Smooth muscle cell of the brain vasculature (primary cell): ENCODE results near the gene CLIC5.

Experiments
- DNase-seq: peaks from one replicate; pipeline ENCODE4 v3.0.0-alpha.2; 2012; ENCODE audit warnings: low read depth, low spot score

Gene CLIC5

DNA sequence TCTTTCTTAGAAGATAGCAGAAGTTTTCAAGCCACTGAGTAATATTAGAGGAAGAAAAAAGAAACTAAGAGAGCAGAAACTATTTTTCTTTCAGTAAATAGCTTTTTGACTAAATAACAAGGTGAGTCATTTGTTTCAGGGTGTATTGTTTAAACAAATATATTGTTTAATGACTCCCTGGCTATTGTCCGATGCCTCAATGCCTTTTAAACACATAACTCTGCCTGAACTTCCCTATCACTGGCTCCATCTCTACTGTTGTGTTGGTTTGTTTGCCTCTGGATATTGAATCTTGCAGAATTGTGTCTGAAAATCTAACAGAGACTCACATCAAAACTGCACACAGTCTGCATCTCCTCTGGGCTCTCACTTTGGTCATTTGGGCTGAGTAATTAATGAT, 19.6 kb upstream of the CLIC5 start:
- no peak for DNase-seq

DNA sequence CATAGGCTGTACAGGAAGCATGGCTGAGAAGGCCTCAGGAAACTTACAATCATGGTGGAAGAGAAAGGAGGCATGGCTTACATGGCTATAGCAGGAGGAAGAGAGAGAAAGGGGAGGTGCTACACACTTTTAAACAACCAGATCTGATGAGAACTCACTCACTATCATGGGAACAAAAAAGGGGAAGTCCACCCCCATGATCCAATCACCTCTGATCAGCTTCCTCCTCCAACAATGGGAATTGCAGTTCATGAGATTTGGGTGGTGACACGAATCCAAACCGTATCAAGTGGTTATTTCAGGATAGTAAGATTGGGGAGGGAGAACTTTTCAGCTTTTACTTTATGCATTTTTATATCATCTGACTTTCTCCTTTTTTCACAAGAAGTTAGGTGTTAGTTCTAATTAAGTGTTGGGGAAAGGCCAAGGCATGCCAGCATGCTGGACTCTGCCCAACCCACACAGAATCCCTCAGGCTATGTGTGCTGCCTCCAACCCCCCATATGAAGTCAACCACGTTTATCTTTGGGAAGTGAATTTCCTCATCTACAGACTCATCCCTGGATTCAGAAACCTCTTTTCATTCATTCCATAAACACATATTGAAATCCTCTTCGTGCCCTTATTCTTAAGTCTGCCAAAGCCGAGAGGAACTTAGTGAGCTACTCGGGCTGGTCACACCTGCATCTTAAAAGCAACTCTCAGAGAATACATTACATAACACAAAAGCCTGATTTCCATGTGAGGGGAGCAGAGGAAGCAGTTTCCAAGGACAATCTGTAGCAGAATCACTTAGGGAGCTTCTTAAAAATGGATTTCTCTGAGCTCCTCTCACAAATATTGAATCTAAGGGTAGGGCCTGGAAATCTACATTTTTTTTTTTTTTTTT, 16.7 kb upstream of the CLIC5 start:
- DNase-seq = no peak

DNA sequence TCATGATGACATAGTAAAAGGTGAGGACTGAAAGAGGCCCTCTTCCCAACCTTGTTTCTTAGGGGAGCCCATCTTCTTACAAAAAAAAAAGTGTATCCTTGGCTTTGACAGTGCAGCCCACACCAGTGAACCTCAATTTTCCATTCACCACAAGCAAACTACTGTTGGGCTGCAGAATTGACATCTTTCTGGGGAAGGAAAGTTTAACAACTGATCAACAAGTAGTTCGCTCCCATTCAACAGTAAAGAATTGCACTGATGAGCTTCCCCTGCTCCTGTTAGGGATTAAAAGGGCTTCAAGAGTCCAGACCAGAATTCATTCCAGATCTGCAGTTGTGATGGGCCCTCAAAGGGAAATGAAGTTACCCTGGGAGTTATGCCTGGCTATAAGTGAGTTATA, 13.9 kb upstream of the CLIC5 start:
- DNase-seq = no peak

DNA sequence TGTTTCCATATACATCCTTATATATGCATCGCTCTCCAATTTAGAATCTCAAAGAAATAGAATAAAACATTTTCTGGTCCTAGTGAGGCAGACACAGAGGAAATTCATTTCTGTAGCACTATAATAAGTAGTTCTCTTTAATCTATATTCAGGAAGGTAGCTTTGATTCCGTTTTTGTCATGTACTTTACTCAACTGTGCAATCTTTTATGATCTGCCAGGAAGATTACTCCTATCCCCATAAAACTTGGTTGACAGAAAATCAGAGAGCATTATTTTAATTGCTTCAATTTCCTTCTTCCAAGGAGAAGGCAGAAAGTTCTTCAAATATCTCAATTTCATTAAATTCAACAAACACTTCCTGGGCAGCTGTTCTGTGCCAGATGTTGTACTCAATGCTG, 10.6 kb upstream of the CLIC5 start:
- DNase-seq = no peak

DNA sequence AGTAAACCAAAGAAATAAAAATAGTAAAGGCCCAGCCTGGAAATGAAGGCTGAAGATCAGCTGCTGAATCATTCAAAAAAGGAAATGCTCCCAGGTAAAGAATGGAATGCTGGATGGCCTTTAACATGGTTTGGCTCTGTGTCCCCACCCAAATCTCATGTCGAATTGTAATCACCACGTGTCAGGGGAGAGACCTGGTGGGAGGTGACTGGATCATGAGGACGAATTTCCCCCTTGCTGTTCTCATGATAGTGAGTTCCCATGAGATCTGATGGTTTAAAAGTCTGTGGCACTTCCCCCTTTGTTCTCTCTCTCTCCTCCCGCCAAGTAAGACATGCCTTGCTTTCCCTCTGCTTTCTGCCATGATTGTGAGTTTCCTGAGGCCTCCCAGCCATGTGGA, 9.9 kb upstream of the CLIC5 start:
- DNase-seq = no peak

DNA sequence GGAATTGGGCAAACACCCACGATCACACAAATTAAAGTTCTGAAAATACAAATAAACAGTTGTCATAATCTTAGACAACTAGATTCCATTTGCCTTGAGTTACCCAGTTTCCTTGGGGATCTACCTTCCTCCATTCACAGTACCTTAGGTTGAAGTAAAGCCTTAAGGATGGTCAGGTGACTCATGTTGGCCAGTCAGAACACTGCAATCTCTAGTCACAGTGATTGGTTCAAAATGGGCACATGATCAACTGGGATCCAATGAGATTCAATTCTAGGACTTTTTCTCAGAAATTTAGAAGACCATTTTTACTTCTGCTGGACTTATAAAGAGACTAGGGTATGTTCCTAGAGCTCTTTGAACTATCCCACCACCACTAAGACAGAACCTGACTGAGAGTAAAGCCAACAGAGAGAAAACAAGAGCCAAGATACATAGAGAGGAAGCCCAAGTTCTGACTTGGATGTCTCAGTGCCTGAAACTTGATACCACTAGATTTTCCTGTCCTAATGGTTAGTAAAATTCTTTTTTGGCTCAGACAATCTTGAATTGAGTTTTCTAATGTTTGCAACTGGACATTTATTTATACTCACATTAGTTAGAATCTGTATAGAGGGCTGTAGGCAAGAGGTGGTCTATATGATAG, 8.6 kb upstream of the CLIC5 start:
- no peak for DNase-seq

DNA sequence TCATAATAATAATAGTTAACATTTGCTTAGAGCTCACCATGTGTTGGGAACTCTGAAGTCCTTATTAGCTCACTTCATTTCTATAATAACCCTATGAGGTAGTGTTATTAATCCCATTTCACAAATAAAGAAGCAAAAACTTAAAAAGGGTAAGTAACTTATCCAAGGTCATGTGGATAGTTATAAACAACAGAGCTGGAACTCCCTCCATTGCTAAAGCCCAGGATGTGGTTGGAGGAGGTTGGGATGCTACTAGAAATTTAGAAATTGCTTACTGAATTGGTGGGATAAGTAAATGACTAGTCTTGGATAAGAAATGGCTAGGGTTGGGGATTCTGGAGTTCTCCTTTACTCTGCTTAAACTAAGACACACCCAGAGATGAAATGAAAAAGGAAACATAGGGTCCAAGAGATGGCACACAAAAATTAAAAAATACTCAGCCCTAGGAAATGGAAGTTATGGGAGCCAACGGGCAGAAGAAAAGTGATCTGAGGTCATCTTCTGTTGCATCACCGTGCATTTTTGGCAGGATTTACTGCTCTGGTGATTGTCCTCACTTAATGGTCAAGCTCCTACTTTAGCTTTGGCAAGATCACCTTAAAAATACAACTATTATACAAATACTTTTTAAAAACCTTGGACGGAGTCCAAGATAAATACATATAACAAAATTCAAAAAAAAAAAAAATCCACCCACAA, 7.7 kb upstream of the CLIC5 start:
- no peak for DNase-seq

DNA sequence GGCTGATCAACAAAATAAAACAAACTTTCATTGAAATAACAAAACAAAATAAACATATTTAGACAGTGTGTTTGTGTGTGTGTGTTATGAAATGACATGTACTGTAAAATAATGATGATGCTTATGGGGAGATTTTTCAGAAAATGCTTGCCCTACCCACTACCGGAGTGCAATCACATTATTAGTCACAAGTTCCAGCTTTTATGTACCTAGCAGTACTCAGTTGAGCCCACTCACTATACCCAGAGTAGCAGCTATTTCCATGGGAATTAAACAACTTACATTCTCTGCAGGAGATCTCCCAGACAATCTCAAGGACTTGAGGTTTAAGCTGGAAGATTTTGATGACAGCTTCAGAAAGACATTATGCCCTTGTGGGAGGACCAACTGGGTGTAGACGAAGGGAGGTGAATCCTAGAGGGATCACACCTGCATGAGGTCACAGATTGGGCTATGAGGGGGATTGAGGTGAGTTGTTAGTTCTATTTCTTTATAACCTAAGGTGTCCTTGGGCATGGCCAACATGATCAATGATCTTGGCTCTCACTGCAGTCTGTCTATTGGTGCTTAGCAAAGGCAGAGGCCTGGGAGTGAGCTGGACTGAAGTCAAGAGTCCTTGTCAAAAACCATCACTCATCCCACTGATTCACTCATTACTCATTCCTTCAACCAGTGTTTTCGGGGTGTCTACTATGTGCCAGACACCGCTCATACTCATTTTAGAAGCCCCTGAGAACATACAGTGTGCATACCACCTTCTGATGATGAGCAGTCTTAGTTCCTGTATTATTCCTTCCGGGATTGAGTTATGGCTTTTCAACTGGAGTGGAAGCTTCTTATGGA, 6.7 kb upstream of the CLIC5 start:
- DNase-seq = no peak

DNA sequence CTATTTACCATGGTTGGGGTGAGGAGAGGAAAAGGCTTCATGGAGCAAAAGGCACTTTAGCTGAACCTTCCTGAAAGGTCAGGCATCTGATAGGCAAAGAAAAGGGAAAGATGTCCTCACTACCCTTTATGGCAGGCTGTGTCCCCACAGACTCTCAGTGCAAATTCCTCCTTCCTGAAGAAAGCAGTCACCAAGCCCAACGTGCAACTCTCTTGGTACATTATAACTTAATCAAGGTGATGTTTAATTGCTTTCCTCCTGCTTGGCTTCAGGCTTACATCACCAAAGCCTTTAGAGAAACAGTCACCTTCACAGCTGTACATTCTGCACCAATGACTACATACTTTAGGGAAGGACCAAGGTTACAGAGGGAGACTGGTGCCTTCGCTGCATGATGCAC, 2.1 kb upstream of the CLIC5 start:
- no peak for DNase-seq

DNA sequence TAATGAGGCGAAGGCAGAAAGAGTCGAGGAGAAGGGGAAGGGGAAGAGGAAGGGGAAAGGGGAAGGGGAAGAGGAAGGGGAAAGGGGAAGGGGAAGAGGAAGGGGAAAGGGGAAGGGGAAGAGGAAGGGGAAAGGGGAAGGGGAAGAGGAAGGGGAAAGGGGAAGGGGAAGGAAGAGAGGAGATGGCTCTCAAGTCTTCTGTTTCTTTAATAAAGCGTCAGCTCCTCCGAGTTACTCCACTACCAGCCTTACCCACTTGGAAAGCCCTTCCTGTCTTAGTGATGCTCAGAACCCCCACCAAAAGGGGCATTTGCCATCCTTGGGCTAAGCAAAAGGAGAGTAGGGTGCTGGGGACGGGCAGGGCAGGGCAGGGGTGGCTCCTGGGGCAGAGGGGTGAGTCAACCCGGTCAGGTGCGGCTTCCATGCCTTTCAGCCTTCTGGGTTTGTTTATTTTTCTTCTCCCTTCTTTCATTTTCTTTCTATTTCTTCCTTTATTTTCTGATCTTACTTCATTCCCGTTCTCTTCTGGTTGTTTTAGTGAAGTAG, 476 bp upstream of the CLIC5 start:
- DNase-seq = no peak

DNA sequence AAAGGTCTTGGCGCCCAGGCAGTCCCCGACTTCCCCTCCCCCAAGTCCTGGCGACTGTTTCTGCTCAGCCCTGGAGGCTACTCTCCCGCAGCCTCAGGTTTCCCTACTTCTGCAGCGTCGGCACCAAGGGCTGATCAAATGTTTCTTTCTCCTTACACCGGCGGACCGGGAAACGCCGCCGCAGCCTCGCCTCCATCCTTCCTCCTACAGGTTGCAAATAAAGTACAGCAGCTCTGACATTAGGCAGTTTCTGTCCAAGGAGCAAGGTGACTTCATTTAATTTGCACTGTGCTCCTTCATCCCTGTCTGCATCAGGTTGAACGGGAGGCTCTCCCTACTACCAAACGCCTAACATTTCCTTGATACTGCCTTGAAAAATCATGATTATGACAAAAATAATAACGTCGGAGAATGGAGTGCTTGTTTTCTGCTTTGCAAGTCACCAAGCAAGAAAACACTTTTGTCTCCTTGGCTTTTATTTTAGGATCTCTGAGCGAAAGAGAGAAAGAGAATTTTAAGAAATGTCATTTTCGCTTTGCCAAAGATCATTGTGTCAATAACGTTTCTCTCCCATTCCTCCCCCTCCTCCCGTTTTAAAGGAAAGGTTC, 1.0 kb downstream of the CLIC5 start:
- no peak for DNase-seq

DNA sequence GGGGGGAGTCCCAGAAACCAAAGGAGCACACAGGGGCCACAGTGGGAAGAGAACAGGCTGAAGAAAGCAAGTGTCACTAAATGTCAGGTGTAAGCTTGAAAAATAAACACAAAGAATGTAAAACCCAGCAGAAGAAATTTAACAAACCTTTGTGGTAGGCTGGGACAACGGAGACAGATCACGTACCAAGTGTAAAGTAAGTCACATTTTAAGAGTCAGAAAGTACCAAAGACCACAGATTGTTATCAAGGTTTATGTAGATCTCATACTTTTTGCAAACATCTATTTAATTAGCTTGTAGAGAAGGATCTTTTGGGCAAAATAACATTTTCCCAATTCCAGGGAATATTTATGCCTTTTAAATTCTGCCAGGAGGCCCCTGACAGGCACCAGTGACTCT, 1.6 kb downstream of the CLIC5 start:
- DNase-seq = no peak

DNA sequence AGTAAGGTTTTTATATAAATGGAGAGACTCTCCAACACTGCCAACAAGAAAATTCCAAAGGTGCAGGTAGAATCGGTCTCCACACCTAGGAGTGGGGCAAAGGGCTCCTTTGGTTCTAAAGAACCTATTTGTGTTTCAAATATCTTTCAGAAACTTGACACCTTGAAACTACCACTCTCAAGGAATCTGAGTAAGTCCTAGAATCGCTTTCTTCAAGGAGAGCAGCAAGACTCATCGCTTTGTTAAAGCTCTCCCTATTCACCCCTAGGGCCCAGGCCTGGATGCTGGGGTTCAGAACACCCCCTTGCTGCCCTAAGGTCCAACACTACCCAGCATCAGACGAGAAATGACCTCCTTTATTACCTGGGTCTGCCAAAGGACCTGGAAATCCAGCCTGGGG, 2.0 kb downstream of the CLIC5 start:
- no peak for DNase-seq

DNA sequence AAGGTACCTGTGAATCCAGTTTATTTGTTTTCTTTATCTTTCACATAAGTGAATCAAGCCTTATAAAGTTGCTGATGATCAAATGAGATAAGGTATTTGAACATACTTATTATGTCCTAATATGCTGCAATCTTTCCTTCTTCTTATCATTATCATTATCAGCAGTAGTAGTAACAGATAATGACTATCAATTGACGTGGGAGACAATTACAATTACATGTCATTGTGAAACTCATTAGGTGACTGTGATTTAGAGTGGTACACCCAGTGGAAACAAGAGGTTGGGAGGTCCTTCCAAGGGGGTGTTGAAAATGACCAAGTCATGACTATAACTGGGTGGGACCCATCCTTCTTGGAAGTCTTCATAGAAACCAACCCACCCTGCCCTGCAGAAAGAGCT, 2.8 kb downstream of the CLIC5 start:
- no peak for DNase-seq

DNA sequence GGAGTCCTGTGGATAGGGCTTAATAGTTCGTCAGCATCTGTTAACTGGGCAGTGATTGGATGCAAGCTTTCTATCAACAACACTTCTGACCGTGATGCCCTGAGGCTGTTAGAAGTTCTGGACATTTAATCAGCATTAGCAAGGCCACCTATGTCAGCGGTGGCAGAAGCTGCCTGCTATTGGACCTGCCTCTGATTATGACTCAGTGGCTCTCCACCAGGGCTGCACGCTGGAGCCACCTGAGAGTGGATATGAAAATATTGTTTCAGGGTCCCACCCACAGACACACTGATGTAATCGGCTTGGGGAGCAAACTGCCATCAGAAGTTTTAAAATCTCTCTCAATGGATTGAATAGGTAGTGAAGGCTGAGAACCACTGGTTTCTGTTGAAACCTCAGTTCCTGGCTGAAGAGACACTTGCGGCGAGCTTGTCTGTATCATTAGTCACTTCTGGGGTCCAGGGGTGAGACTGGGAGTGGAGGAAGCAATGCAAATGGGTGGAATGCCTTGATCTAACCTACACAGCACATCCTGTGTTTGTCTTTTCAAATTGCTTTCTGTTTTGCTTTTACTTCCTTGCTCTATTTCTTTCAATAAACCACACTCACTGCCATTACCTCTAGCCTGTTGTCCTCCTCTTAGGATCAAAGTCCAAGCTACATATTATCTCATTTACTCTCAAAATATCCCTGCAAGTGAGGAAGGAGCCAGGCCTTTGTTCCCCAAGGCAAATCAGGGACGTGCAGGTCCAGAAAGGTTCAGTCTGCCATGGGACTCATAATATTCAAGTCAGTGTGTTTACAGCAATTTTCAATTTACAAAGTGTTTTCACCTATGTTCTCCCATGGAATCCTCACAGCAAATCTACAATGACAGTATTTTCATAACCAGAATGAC, 4.2 kb downstream of the CLIC5 start:
- no peak for DNase-seq

DNA sequence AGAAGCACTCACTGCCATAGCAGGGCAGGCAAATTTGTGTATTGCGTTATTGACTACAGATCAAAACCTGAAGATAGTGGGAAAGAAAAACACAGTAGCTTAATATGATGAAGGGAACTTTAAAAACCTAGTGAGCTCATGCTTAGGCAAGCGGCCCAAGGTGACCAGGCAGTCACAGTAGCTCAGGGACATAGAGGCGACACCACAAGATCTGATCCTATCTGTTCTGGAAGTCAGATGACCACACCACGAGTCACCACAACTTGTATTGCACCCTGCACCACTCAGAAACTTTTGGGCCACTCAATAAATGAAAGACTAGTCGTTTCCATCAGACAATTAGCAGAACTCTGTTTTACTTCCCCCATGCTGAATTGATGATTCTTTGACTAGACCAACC, 4.9 kb downstream of the CLIC5 start:
- no peak for DNase-seq

DNA sequence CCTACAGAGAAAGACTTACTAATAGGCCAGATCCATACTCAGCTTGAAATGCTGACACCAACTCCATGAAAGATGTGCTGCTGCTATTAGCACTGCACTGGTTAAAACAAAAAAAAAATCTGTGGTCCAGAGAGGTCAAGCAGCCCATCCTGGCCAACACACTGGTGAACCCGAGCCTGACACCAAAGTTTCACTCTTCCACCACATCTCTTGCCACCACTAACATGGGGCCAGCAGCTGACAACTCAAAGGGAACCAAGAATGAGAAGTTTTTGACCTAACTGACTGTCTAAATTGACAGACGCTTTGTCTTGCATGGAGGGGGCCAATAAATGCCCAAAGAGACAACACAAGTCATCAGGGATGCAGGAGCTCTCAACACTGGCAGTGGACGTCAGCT, 5.4 kb downstream of the CLIC5 start:
- no peak for DNase-seq

DNA sequence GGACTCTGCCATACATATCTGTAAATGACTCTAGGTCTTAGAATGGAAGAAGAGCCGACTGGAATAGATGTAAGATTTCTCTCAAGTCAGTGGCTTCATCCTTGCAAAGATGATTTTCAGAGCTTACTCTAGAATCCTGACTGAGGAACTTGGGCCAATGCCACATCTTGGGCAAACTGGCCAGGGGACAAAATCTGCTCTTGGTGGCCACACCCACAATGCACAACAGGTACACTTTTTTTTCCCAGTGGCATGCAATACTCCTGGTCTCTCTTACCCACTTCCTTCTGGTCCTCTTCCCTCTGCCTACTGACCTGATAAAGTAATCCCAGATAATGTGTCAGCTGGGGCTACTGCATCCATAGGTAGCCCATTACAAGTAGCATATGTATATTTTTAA, 13.4 kb downstream of the CLIC5 start:
- DNase-seq = no peak

DNA sequence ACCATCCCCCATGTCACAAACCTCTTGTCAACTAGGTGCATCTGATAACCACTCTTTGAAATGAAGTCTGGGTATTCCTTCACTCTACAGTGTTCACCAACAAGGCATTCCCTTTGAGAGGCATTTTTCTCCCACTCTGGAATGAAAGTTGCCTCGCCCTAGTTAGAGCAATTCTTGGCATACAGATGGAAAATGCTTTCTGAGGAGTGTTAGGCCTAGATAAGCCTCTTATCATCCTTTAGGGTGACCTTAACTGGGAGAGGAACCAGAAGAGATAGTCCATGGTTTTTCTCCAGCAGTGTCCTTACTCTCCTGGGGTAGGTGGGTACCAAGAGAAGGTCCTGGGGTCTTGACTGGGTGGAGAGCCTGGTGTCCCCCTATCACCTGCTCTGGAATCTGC, 14.8 kb downstream of the CLIC5 start:
- no peak for DNase-seq

DNA sequence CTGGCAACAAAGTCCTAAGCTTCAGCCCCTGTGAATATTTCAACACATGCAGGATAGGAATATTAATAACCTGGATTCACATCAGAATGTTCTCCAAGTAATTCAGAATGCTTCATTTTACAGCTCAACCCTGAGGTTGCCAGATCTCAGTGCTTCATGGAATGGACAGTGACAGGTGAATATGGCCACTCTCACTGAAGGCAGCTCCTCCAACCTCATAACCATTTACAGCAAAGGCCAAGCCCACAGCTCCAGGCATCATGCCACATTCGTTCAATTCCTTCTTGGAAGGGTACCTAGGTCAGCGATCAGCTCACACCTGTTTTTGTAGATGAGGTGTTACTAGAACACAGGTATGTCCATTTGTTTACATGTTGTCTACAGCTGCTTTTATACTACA, 17.1 kb downstream of the CLIC5 start:
- DNase-seq = no peak
